GM21529 (cell line): Measurements from ENCODE around the gene PTPRG.

Source experiments
- ATAC-seq: cut with Tn5 transposase; IDR thresholded peaks from one replicate; pipeline ENCODE4 v1.9.1; 2021; ENCODE audit not compliant: unreplicated experiment

The PTPRG gene

DNA sequence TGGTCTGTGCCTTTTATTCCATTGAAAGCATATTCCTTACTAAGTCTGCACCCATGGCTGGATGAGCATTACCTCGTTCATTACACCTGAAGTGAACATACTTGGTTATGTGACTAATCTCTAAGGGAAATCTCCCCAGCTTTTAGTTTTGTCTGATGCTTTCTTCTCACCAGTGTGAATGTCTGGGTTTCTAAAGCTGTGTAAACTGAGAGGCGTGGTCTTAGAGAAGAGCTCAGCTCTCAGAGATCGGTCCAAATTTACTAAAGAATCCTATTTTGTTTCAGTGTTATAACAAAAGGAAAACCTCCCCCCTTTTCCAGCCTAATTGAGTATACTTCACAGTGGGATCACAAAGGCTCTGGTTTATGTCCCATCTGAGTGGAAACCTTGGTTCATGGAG is 352.3 kb downstream of the PTPRG start:
- ATAC-seq = no peak

DNA sequence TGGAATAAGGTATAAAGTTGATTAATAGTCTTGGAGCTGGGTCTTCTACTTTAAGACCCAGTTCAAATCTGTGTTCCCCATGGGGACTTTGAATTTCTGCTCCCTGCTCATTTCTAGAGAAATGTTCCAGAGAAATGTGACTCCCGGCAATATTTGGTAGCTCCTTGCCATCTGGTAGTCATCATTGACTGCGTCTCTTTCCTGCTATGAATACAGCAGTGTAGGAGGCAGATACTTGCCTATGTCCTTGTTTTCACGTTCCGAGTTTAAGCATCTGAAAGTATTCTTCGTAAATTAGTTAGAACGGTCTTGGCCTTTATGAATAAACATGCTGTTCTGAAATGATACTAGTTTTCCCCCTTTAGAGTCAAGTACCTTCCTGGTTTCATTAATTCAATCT is 352.9 kb downstream of the PTPRG start:
- ATAC-seq = no peak

DNA sequence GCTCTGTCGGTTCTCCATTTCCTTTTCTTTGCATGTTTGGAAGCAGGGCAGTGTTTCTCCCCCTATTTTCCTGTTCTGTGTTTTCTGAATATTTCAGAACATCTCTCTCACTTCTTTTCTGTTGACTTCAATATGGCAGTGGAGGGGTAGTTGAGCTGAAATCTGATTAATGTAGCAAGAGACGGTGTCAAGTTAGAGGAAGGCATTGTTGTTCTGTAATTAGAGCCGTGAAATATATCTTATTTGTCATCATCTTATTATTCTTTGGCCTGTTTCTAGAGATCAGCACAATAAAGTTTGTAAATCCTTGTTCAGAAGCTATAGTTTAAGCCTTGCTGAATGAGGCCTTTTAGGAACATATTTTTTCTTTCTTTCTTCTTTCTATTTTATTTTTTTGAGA is 353.9 kb downstream of the PTPRG start:
- no peak for ATAC-seq

DNA sequence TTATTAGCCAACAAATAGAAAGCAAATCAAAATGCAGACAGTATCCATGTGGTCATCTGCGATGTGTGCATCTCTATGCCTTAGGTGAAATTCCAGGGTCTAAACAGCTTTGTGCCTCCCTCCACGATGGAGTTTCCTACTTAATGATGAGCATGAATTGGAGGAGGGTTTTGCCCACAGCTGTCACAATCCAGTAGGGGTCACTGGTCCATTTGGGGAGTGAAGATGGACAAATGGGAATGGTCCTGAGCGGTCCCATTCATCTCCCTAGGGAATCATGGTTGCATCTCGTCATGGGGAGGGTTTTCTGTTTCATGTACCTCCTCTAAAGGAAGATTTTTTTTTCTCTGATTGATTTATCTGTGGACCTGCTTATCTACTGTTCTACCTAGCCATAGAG is 358.0 kb downstream of the PTPRG start:
- no peak for ATAC-seq

DNA sequence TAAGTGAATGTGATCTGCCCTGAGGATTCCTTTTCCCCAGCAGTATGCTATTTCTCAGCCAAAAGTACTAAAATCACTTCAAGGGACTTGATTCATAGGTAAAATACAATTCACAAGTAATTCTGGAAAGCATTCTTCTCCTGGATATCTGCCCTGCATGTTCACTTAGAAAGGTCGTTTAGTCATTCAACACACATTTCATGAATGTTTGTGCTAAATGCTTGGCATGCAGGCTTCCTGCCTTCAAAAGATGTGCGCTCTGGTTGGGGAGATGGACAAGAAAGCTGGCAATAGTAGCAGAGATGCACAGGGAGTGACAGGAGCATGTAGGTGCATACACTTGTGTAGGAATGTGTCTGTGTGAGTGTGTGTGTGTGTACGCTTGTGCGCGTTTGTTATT is 360.7 kb downstream of the PTPRG start:
- ATAC-seq = no peak

DNA sequence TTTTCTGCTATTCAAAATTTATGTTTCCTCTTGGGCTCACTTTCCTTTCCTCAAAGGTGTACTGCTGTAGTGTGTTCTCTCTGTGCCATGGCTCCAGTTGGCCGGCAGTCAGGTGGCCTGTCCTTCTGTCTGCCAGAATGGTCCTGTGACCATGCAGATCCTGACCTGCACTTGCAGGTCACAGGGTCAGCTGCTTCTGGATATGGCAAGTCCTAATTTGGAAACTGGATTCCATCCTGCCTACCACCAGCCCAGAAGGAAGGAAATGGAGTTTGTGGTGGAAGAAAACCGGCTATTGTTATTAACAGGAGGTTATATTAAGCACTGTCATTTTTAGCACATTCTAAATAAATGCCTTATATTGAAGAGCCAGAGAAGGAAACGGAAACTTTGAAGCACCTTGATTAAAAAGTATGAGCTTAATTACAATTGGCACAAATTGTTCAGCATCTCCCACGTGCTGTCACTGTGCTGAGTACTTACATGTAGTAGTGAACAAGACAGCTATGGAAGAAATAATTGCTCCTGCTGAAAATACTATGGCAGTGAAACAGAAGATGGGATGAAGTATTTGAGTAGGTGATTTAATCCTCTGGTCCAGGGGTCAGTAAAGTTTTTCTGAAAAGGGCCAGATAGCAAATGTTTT is 362.8 kb downstream of the PTPRG start:
- ATAC-seq = no peak

DNA sequence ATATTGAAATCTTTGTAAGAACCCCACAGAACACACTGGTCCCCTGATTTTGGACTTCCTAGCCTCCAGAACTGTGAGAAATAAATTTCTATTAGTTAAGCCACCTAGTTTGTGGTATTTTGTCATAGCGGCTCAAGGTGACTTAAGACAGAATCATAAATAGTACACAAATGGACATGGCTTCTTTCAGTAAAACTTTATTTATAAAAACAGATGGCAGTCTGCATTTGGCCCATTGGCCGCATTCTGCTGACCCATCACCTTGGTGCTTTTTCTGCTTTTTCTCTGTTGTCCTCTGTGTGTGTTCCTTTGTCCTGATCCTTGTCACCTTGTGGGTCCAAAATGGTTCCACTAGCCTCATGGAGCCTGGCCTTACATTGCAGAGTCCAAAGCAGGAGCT is 363.6 kb downstream of the PTPRG start:
- ATAC-seq = no peak

DNA sequence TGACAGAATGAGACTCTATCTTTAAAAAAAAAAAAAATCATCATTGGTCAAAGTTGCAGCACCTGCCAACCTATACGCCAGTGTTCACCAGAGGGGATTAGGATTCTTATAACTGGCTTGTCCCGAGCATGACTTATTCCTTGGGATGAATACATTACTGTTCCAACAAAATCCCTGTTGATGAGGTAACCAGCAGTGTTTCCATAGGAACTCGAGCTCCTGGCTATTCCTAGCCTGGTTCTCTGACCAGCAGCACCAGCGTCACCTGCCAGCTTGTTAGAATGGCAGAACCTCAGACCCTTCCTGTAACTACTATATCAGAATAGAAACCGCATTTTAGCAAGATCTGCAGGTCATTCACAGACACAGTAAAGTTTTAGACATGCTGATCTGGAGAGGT is 364.4 kb downstream of the PTPRG start:
- ATAC-seq = no peak

DNA sequence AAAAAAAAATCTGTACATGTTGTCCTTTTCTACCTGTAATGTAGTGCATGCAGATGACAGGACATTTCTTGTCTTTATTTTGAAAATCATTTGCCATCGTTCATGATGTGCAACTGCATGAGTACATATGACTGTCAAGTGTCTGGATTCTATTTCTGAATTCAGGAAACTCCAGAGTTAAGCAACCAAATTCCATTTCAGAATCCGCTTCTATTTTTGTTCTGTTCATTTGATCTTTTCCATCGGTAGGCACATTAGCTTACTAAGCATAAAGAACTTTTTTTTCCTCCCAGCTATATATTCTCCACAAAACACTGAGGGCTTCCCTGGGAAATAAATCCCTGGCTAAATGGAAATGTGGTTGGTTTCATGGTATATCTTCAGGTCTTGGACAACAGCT is 365.6 kb downstream of the PTPRG start:
- ATAC-seq = no peak

DNA sequence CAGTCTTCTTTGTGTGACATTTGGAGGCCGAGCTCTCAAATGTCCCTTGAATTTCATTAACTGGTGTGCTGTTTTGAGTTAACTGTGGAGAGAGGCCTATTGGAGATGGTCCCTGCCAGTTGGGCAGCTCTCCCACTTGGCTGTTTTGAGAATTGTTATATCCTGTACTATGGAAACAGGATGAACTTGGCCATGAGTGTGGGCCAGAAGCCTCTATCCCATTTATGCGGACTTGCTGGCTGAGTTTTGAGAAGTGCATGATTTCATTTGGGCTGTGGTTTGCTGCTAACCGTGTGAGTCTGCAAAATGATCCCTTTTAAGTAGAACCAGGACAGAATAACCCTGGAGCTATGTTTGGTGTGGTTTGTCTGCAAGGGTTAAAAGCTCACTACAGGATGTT is 366.0 kb downstream of the PTPRG start:
- no peak for ATAC-seq

DNA sequence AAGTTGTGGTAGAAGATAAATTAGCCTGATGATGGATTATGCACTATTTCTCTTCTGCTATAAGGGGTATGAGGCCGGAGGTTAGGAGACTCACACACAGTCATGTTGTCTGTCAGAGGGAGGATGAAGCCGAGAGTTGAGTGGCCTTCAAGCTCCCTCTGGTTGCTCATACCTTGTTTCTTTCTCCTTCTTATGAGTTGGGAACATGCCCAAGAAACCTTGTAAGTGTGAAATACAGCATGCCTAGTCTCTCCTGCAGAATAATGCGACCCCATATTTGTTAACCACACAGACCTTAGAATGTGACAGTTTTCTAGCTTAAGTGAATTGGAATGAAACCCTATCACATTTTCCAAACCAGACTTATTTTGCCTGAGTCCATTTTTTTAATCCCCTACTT is 366.7 kb downstream of the PTPRG start:
- no peak for ATAC-seq

DNA sequence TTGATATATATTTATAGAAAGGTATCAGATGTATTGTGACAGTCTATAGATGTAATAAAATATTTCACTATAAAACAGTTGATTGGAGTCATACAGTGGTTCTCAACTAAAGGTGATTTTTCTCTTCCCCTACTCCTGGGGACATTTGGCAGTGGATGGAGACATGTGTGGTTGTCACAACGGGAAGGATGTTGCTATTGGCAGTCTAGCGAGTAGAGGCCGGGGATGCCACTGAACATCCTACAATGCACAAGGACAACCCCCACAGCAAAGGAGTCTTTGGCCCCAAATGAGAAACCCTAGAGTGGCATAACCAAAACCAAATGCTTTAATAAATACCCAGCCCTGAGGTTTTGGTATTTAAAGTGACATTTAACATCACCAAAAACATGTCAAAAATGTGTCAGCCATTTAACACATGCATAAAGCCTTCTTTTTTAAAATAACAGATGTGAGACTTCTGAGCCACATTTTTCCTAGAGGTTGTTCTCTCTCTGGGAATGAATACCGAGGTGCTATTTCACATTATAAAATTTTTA is 367.5 kb downstream of the PTPRG start:
- no peak for ATAC-seq

DNA sequence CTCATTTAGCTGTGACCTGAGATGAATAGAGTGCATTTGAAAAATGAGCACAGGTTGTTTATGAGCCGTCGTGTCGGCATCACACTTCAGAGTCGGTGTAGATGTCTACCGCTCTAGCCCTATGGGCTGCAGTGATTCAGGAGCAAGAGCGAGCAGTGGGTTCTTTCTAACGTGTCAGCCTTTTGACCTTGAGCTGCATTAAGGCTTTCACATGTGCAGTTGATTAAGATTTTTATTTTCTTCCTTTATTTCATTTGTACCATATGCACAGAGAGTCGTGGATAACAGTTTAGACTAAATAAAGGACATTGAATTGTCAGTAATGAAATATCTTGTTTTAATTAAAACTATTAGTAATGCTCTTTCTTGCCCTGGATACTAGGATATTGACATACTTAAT is 368.2 kb downstream of the PTPRG start:
- no peak for ATAC-seq

DNA sequence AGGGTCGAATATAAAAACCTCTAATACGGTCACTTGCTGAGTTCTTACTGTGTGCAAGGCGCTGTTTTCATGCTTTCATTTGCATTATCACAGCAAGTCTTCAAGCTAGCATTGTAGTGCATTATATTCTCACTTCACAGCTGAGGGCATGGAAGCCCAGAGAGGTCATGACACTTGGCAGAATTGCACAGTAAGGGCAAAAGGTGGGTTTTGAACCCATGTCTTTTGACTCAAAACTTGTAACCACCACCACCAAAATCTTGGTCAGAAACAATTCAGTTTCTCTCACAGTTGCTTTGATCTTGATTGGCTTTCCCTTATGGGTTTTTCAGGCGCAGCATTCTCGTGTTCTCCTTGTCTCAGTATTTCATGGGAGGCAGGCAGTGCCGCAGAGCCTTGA is 371.1 kb downstream of the PTPRG start:
- ATAC-seq = no peak

DNA sequence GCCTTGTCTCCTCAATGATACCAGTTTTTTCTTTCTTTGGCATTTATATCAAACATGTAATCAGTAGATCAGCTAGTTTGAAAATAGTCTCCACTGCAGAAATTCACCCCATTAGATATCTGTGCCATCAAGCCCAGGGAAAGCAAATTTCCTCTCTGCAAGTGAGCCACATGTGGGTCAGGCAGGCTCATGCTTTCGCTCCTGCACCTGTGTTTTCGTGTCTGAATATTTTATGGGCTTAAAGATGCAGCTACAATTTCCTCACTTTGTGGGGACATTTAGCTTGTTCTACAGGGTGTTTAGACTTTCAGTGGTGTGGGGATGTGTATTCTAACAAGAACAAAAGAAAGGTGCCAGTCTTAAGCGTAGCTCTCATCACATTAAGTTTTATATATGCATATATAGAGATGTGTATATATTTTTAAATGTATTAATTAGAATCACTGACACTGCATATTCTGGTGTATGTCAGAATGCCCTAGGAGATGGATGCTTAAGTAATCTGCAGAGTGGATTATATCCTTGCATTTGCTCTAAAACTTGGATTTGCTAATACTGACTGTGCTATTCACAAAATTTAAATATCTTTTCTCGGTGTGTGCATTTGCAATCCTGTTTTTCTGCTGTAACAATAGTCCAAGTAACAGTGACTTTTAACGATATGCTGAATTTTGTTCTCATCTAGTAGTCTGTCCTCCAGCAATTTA is 372.6 kb downstream of the PTPRG start:
- no peak for ATAC-seq

DNA sequence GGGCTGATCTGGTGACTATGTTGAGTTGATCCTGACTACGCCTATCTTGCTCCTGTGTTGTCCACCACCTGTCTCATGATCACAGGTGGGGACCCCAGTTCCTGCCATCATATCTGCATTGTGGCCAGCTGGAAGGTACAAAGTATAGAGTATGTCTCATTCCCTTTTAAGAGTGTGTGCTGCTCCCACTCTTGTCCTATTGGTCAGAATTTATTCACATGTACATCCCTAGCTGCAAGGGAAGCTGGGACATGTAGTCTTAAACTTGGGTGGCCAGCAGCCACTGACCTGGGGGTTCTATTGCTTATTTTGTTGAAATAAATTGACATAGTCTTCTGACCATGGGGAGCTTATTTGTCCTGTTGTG is 373.1 kb downstream of the PTPRG start:
- no peak for ATAC-seq

DNA sequence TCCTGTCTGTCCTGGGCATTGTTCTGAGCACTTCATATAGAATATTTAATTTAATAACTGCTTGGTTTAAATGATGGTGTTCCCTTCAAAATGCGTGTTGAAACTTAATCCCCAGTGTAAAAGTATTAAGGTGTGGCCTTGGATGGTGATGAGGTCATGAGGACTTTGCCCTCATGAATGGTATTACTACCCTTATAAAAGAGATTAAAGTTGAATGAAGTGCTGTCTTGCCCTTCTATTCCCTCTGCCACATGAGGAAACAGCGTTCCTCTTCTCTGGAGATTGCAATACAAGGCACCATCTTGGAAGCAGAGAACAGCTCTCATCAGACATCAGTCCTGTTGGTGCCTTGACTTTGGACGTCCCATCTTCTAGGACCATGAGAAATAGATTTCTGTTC is 374.4 kb downstream of the PTPRG start:
- ATAC-seq = no peak

DNA sequence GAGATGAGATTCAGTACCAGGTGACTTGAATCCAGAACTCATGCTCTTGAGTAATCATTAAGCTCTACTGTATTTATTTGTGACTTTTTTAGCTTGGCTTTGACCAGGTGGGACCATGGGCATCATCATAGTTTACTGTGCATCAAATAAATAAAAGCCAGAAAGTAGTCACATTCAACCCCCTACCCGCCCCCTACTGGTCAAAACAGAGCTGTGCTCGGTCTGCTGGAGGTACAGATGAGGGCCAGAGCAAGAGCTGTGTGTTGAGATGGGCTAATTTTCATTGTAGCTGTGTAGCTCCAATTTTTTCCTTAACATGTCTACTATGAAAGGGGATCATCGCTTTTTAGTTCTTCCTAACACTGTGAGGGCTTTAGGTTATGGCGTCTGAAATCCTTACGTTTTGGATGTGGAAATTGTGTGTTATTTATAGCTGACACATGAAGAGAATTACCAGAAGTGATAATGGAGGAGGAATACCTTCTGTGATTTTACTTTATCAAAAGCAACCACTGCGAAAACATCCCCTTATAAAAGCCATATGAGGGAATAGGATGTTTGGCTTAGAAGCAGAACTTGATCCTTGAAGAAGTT is 375.1 kb downstream of the PTPRG start:
- no peak for ATAC-seq

DNA sequence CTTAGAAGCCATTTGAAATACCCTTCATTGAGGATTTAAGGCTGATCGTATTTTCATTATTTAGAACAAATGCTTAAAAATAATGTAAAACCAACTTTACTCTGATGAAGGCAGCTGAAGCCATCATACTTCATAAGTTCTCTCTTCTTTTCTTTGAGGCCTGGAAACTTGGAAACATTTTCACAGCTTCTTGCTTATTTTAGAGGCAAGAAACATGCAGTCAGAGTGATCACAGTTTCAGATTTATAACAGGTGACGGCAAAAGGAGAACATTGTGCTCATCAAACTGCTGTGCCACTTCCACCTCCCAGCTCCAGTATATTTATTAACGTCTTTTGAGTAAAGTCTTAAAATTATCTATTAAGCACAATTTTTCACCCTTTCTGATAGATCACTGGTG is 376.1 kb downstream of the PTPRG start:
- ATAC-seq = no peak

DNA sequence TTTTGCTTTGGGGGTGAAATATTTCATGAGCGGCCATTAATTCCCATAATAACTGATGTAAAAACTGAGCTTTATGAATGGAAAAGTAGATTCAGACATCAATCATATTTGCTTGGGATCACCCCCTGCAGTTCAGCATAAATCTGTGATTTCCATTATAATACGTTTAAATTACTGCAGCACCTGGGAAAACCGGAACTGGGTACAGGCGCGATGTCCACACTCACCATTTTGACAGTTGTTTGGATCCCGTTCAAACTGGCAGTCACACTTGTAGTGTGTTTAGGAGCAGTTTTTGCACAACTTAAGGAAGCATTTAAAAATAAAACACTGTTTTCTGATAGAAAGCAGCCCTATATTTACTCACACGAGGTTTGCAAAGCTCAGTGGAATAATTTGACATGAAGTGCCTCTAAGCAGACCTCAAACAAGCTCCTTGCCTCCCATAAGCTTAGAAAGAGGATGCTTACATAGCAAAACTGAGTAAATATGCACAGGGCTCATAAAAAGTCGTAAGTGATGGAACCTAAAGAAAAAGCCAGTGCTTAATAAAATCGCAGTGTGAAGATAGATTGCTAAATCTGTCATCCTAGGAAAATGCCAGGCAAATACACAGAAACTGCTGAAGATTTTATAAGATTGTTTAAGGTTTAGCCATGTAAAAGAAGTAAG is 377.6 kb downstream of the PTPRG start:
- ATAC-seq = no peak

DNA sequence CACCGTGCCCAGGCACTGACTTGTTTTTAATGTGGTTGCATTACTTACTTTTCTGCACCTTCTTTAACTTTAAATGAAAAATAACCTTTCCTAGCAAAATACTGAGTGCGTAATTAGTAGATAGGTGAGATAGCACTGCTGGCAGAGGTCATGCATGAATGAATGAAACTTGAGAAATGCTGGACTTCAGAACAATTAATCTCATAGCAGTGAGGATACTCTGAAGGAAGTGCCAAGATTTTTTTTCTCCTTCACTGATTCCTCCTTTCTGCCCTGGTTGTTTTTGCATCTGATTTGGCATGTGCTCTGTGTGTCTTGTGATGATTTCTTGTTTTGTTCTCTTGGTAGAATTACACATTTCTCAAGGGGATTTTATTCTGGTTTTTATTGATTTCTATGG is 378.9 kb downstream of the PTPRG start:
- no peak for ATAC-seq

DNA sequence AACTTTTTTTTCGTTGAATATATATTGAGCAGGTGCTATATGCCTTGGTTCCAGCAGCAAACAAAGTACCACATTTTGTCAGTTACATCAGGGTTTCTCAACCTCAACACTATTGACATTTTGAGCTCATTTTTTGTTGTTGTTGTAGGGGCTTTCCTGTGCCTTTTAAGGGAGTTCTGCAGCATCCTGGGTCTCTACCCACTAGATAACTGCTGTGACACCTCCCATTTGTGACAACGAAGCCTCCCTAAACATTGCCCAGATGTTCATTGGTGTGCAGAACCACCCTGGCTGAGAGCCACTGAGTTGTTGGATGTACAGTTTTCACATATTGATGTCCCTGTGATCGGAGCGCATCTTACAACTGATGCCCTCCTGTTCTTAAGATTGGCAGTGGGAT is 382.6 kb downstream of the PTPRG start:
- ATAC-seq = no peak
